ENCODE results near the gene KAT8.

KAT8 gene

GRCh38 chr16:31117384-31118222 is at the start of gene KAT8:
Gene KAT8 (plus strand): TSS chr16:31117664. CDS start chr16:31117682, 18 bp downstream.
- peak; percentile 98 for DNase-seq

- peak; percentile 84 for DNase-seq
These were observed 45.6 kb upstream of the KAT8 start for GRCh38 chr16:31071861-31072260.

GRCh38 chr16:31072540-31073141 is 44.8 kb upstream of the KAT8 start:
- DNase-seq, result peak; percentile 22

GRCh38 chr16:31073142-31073969 is 44.1 kb upstream of the KAT8 start:
- peak; percentile 87 for DNase-seq

- peak; percentile 99 for DNase-seq
These were observed 43.3 kb upstream of the KAT8 start, which contains the start of the genes ZNF646 and ZNF668 for GRCh38 chr16:31073970-31074813. Gene ZNF646 (plus strand): TSS chr16:31074422. CDS start chr16:31076325, 1,903 bp downstream. Gene ZNF668 (minus strand): TSS chr16:31074240. CDS start chr16:31064459, 9,781 bp downstream.

- DNase-seq, result no peak
These were observed 42.7 kb upstream of the KAT8 start for GRCh38 chr16:31074814-31075183.

- DNase-seq, result no peak
These were observed 41.1 kb upstream of the KAT8 start for GRCh38 chr16:31076319-31076718.

- DNase-seq, result no peak
These were observed 40.4 kb upstream of the KAT8 start for GRCh38 chr16:31077024-31077423.

- DNase-seq, result no peak
These were observed 39.7 kb upstream of the KAT8 start for GRCh38 chr16:31077592-31078396.

- DNase-seq, result no peak
These were observed 38.7 kb upstream of the KAT8 start for GRCh38 chr16:31078597-31079341.

- DNase-seq, result no peak
These were observed 38.0 kb upstream of the KAT8 start for GRCh38 chr16:31079342-31079944.

GRCh38 chr16:31080035-31080629 is 37.3 kb upstream of the KAT8 start:
- DNase-seq, result no peak

GRCh38 chr16:31080756-31081419 is 36.6 kb upstream of the KAT8 start:
- DNase-seq, result no peak

- DNase-seq, result no peak
These were observed 35.8 kb upstream of the KAT8 start for GRCh38 chr16:31081428-31082351.

- no peak for DNase-seq
These were observed 35.0 kb upstream of the KAT8 start for GRCh38 chr16:31082368-31083045.

GRCh38 chr16:31083081-31083480 is 34.4 kb upstream of the KAT8 start:
- no peak for DNase-seq

- DNase-seq, result no peak
These were observed 33.9 kb upstream of the KAT8 start for GRCh38 chr16:31083556-31083955.

GRCh38 chr16:31083981-31084380 is 33.5 kb upstream of the KAT8 start:
- no peak for DNase-seq

Data from fibroblast of upper back skin (primary cell).